H1 (cell line): ENCODE measurements around the gene CA7. TPM values are rescaled to one million over a fixed set of nuclear protein-coding genes. Genes with fewer than 3 reads are reported as not detected.

Source experiments
- BRCA1 ChIP-seq: IDR thresholded peaks from 2 replicates; pipeline ENCODE4 v1.6.1; 2012; ENCODE audit warnings: low read depth, low read length, improper control_type of control experiment
- CHD2 ChIP-seq: IDR thresholded peaks from 2 replicates; pipeline ENCODE4 v1.6.1; 2012; ENCODE audit warnings: low read length, improper control_type of control experiment
- PHF8 ChIP-seq: fragments of 200-600 bp; sonication (generic); conservative IDR thresholded peaks from 2 replicates; pipeline ENCODE4 v1.7.1; 2012; ENCODE audit warnings: low read depth, mild to moderate bottlenecking, inconsistent platforms, low read length, moderate library complexity
- POLR2A ChIP-seq, 2 experiments: IDR thresholded peaks; 1 replicate in 1 of 2; 2 replicates in 1 of 2; pipeline ENCODE4 v1.6.1; 2011; ENCODE audit warnings: low read depth in 2 of 2, low read length in 2 of 2, mild to moderate bottlenecking in 2 of 2; ENCODE audit errors: control extremely low read depth in 1 of 2
- polyA plus RNA-seq, 7 experiments: library from polyadenylated mRNA; depleted of rRNA in 3 of 7; stranded (reverse) in 5 of 7; unstranded in 2 of 7; fragments of >200 nt in 5 of 7; fragments of 200-250 nt in 2 of 7; gene quantifications; 1 replicate in 5 of 7; 2 replicates in 1 of 7; 4 replicates in 1 of 7; pipeline versions ENCODE4 v1.2.1 to v1.2.3, GENCODE V29; 2011 to 2013; ENCODE audit warnings: missing spikeins in 2 of 7, mixed read lengths in 2 of 7
- total RNA-seq: library from RNA; stranded (reverse); fragmentation: NEBNext Ultra II Directional; extraction: Animal tissue kit (Norgen Biotek cat#: 25700); gene quantifications from 2 replicates; pipeline ENCODE4 v1.2.1, GENCODE V29; 2021
- TF ChIP-seq, protein P1 (sequence below): IDR thresholded peaks from 2 replicates; pipeline ENCODE4 v1.6.1; 2012; ENCODE audit warnings: low read length, inconsistent platforms

Gene CA7
- total and polyA plus RNA-seq, 2 of the 8 experiments (the other 6 are each of a cell fraction or from before 2014, with no cell fraction given): 1.7 to 2.7 TPM

GRCh38 chr16:66894055-66894454 lies 49.8 kb downstream of the CA7 start (continued):
- TF ChIP-seq POLR2A (IDR thresholded peaks at IDR 0.05; ENCODE audit: control extremely low read depth in 1 of 2, low read depth in 2 of 2, low read length in 2 of 2): no peak
- TF ChIP-seq PHF8: no peak
- no peak for TF ChIP-seq BRCA1
- TF ChIP-seq CHD2: no peak
- TF ChIP-seq, protein P1, sequence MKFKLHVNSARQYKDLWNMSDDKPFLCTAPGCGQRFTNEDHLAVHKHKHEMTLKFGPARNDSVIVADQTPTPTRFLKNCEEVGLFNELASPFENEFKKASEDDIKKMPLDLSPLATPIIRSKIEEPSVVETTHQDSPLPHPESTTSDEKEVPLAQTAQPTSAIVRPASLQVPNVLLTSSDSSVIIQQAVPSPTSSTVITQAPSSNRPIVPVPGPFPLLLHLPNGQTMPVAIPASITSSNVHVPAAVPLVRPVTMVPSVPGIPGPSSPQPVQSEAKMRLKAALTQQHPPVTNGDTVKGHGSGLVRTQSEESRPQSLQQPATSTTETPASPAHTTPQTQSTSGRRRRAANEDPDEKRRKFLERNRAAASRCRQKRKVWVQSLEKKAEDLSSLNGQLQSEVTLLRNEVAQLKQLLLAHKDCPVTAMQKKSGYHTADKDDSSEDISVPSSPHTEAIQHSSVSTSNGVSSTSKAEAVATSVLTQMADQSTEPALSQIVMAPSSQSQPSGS: no peak
